Osteocyte (in vitro differentiated cells): ENCODE data around the gene CARD18. TPM values are rescaled to one million over a fixed set of nuclear protein-coding genes. Genes with fewer than 3 reads are reported as not detected.

ENCODE experiments used
- DNase-seq: peaks from one replicate; pipeline ENCODE4 v3.0.0; 2021; ENCODE audit warnings: mixed read lengths; ENCODE audit not compliant: unreplicated experiment; ENCODE audit errors: extremely low spot score
- H3K27ac Mint-ChIP-seq: one replicate; pipeline ENCODE4 v1.8.0; 2021; ENCODE audit warnings: mild to moderate bottlenecking, mixed read lengths; ENCODE audit not compliant: unreplicated experiment
- H3K27me3 Mint-ChIP-seq: one replicate; pipeline ENCODE4 v1.8.0; 2021; ENCODE audit warnings: mixed read lengths; ENCODE audit not compliant: unreplicated experiment
- H3K36me3 Mint-ChIP-seq: one replicate; pipeline ENCODE4 v1.8.0; 2021; ENCODE audit warnings: mixed read lengths; ENCODE audit not compliant: unreplicated experiment
- H3K4me1 Mint-ChIP-seq: one replicate; pipeline ENCODE4 v1.8.0; 2021; ENCODE audit warnings: mixed read lengths; ENCODE audit not compliant: unreplicated experiment
- H3K4me3 Mint-ChIP-seq: one replicate; pipeline ENCODE4 v1.8.0; 2021; ENCODE audit warnings: mild to moderate bottlenecking, moderate library complexity, mixed read lengths; ENCODE audit not compliant: unreplicated experiment
- H3K9me3 Mint-ChIP-seq: one replicate; pipeline ENCODE4 v1.8.0; 2021; ENCODE audit warnings: mixed read lengths; ENCODE audit not compliant: unreplicated experiment
- CTCF ChIP-seq: fragments of 200-600 bp; sonication (generic); IDR thresholded peaks from 2 replicates; pipeline ENCODE4 v1.5.0; 2021; ENCODE audit warnings: antibody characterized with exemption, mild to moderate bottlenecking, moderate library complexity
- total RNA-seq: library from RNA; stranded (reverse); gene quantifications from 2 replicates; pipeline ENCODE4 v1.2.1, GENCODE V29; 2021

CARD18 gene
- total RNA-seq, 1 donor from 2014 or later, result not detected

DNA sequence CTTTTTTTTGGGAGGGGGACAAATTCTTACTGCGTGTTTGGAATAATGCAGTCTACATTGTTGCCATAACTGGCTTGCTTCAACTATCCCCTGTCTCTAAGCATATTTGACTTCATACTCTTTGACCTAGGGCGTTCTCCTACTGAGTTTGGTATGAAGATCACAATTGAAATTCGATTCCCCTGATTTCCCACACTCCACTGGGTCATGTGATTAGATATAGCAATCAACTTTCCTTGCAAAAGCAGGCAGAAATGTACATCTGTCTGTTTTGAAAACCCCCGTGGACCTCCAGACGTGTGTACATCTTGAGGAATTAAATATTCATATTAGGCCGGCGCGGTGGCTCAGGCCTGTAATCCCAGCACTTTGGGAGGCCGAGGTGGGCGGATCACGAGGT lies 13.8 kb upstream of the CARD18 start:
- Mint-ChIP-seq H3K4me3 (no peak overlapping the region), H3K36me3 (no peaks in the 10 kb centered on the region), H3K27me3 (no peaks in the 10 kb centered on the region), H3K9me3 (no peaks in the 10 kb centered on the region), H3K27ac (no peak overlapping the region), H3K4me1 (peaks cover 13% of the 10 kb centered on the region)
- DNase-seq, result no peak
- no peak for TF ChIP-seq CTCF

GRCh38 chr11:105152560-105152959 lies 13.0 kb upstream of the CARD18 start:
- TF ChIP-seq CTCF, result no peak
- Mint-ChIP-seq H3K9me3 (no peaks in the 10 kb centered on the region), H3K36me3 (no peaks in the 10 kb centered on the region), H3K27me3 (no peaks in the 10 kb centered on the region), H3K4me1 (peaks cover 13% of the 10 kb centered on the region), H3K27ac (no peak overlapping the region), H3K4me3 (no peak overlapping the region)
- no peak for DNase-seq

DNA sequence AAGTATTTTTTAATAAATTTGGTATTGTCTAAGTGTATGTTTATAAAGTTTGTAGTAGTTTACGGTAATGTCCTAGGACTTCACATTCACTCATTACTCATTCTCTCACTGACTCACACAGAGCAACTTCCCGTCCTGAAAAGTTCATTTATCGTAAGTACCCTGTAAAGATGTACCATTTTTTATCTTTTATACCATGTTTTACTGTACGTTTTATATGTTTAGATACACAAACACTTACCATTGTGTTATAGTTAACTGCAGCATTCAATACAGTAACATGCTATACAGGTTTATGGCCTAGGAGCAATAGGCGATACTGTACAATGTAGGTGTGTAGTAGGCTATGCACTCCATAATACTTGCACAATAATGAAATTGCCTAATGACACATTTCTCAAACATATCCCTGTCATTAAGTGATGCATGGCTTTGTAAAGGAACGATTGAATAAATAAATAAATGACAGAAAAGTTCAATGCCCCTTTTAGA lies 12.5 kb upstream of the CARD18 start:
- H3K36me3 Mint-ChIP-seq, result no peaks in the 10 kb centered on the region
- H3K4me1 Mint-ChIP-seq, result peaks cover 13% of the 10 kb centered on the region
- no peak for DNase-seq
- no peaks in the 10 kb centered on the region for H3K27me3 Mint-ChIP-seq
- H3K9me3 Mint-ChIP-seq, result no peaks in the 10 kb centered on the region
- H3K4me3 Mint-ChIP-seq, result no peak overlapping the region
- no peak for TF ChIP-seq CTCF
- no peak overlapping the region for H3K27ac Mint-ChIP-seq

DNA sequence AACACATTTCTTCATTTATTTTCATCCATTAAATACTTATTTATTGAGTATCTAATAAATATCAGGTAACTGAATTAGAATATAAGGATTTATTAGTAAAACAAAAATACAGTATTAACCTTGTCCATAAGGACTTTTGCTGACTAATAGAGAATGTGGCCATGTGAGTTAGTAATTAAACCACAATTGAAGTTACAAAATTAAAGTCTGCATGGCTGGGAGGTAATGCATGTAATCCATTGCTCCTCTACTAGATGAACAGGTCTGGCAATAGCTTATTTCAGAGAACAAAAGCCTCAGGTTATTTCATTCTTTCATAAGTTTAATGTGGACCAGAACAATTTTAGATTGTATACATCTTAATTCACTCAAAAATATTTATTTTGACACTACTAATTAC lies 9.9 kb upstream of the CARD18 start:
- no peaks in the 10 kb centered on the region for H3K9me3 Mint-ChIP-seq
- H3K27me3 Mint-ChIP-seq, result no peaks in the 10 kb centered on the region
- H3K4me3 Mint-ChIP-seq, result no peak overlapping the region
- no peak for DNase-seq
- no peak overlapping the region for H3K27ac Mint-ChIP-seq
- H3K36me3 Mint-ChIP-seq, result no peaks in the 10 kb centered on the region
- H3K4me1 Mint-ChIP-seq, result peaks cover 13% of the 10 kb centered on the region
- TF ChIP-seq CTCF, result no peak

GRCh38 chr11:105148241-105148640 lies 8.7 kb upstream of the CARD18 start:
- Mint-ChIP-seq H3K4me1 (peaks cover 10% of the 10 kb centered on the region), H3K9me3 (no peaks in the 10 kb centered on the region), H3K4me3 (no peak overlapping the region), H3K27me3 (no peaks in the 10 kb centered on the region), H3K36me3 (no peaks in the 10 kb centered on the region), H3K27ac (no peak overlapping the region)
- DNase-seq, result no peak
- no peak for TF ChIP-seq CTCF
